Measurements from ENCODE around the gene CDKN2C. TPM values are rescaled to one million over a fixed set of nuclear protein-coding genes. Genes with fewer than 3 reads are reported as not detected.

The CDKN2C gene
- total RNA-seq, 1 experiment from 2014 or later, result 9.4 TPM

- no TSS peak for BruUV-seq (replicated peaks)
- Histone ChIP-seq H3K36me3 (ENCODE audit: control insufficient read depth in 1 of 2, insufficient read depth in 2 of 2, low read length in 2 of 2) (no peaks in the 10 kb centered on the region), H3K9me2 (ENCODE audit: insufficient read depth) (no peaks in the 10 kb centered on the region; the same call in 1 of the 2 replicates), H3K79me2 (ENCODE audit: insufficient read depth, low read length) (no peaks in the 10 kb centered on the region), H3K27me3 (ENCODE audit: insufficient read depth, low read length) (no peaks in the 10 kb centered on the region), H3K4me3 (replicated peaks in 1 of 2; ENCODE audit: low read depth in 1 of 2, low read length in 2 of 2) (no peak overlapping the region), H3K4me1 (ENCODE audit: control insufficient read depth in 1 of 2, insufficient read depth in 2 of 2, low read length in 2 of 2) (peaks cover 6 to 17% of the 10 kb centered on the region in 2 experiments; a peak in 3 of 4 replicates), H3K4me2 (ENCODE audit: low read length) (no peak overlapping the region), H2AFZ (ENCODE audit: low read depth, low read length, poor library complexity, severe bottlenecking) (no peak overlapping the region), H4K20me1 (ENCODE audit: insufficient read depth) (no peaks in the 10 kb centered on the region), H3K9me3 (ENCODE audit: control insufficient read depth in 1 of 2, insufficient read depth in 1 of 2, low read depth in 1 of 2, low read length in 2 of 2) (no peaks in the 10 kb centered on the region), H3K9ac (ENCODE audit: low read length) (no peak overlapping the region), H3K27ac (ENCODE audit: low read depth, low read length) (no peak overlapping the region)
- POLR2A ChIA-PET, result no interaction called here
- intact Hi-C loops (cut with micrococcal nuclease), result no loop called here
- TF ChIP-seq REST (IDR thresholded peaks at IDR 0.05; ENCODE audit: low read depth), result no peak
- no peak for TF ChIP-seq SP1 (IDR thresholded peaks at IDR 0.05; ENCODE audit: low read depth)
- TF ChIP-seq ZNF274 (IDR thresholded peaks at IDR 0.05; ENCODE audit: low read depth, low read length), result no peak
- TF ChIP-seq CEBPB (IDR thresholded peaks at IDR 0.05; ENCODE audit: low read depth), result no peak
- no peak for TF ChIP-seq EZH2 (IDR thresholded peaks at IDR 0.05)
- no peak for TF ChIP-seq POLR2AphosphoS5 (IDR thresholded peaks at IDR 0.05; ENCODE audit: low read depth, low read length)
- no peak for TF ChIP-seq FOSL1 (IDR thresholded peaks at IDR 0.05; ENCODE audit: low read depth)
- no peak for TF ChIP-seq ZFX (IDR thresholded peaks at IDR 0.05)
- no peak for TF ChIP-seq YY1 (IDR thresholded peaks at IDR 0.05; ENCODE audit: extremely low read depth, insufficient replicate concordance, low read depth, low read length)
- TF ChIP-seq POLR2A (IDR thresholded peaks at IDR 0.05; ENCODE audit: borderline replicate concordance, extremely low read depth, insufficient read depth, insufficient read length), result no peak
- no peak for TF ChIP-seq ATF3 (IDR thresholded peaks at IDR 0.05)
- no peak for TF ChIP-seq CBX3 (IDR thresholded peaks at IDR 0.05; ENCODE audit: low read depth)
- no peak for TF ChIP-seq SRF (IDR thresholded peaks at IDR 0.05; ENCODE audit: low read depth)
- TF ChIP-seq EGR1 (IDR thresholded peaks at IDR 0.05; ENCODE audit: low read depth), result no peak
- no peak for DNase-seq (ENCODE audit: low read depth, low spot score)
- no peak for ATAC-seq
- CTCF ChIA-PET, result interaction anchor here (1.0 kb wide), 1 partner anchor 47 kb away, joined by 3 read pairs; no protein-coding TSS in a partner anchor
- RAD21 ChIA-PET (ENCODE audit: low non-redundant PET in 1 of 2, low total read pairs in 2 of 2, uncharacterized antibody in 2 of 2, unreplicated experiment in 2 of 2), result no interaction called here
These were observed 6.3 kb downstream of the CDKN2C start for GRCh38 chr1:50976111-50976889.

Data from HCT116 (cell line).